Measurements from ENCODE around the gene LCLAT1.
"Not testable (repeated sequence)": the region's sequence is repeated elsewhere in the genome, so short reads cannot be mapped to it uniquely, and the experiment has no call there.

Gene LCLAT1

DNA sequence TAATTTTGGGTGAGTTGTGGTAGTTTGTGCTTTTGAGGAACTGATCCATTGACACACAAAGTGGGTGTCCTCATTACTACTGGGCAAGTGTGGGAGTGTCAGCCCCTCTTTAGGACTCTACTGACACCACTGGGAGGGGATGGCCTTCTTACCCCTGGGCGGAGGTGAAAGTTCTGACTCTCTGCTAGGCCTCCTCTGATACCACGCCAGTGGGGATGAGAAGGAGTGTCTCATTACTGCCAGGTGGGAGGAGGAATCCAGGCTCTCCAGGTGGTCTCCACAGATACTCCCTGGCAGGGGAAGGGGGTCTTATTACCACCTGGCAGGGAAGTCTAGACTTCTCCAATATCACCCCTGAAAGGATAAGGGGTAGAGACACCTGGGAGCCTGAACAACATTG lies 9.1 kb downstream of the LCLAT1 start:
- no peak for DNase-seq

DNA sequence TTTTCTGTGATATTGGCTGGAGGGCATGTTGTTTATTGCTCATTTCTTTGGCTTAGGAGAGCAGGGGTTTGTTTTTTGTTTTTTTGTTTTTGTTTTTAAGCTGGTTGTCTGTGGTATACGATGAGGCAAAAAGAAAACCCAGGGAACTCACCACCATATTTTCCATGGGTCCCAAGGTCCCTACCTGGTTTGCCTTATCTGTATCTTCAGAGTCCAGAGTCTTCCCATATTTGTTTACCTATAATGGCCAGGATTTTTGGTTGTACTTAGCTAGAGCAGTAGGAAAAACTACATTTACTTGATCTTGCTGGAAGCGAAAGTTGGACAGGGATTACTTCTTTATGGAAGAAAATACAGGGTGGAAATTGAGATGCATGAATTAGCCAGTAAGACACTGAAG lies 9.5 kb downstream of the LCLAT1 start:
- DNase-seq: no peak

DNA sequence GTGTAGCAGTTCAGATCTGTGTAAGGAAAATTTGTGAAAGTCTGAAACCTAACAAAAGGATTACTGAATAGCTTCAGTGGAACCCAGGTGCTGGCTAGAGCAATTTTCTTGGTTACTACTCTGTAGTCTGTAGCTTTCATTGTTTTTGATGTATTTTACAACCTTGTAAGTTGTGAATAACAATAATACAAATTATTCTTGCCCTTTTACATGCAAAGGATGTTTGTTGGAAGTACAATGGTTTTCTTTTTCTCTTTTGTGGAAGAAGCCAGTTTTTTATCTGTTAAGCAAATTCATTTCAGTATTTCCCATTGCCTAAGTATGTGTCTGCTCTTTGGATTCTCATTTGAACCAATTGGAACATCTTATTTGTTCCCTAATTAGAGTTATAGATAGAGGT lies 10.2 kb downstream of the LCLAT1 start:
- DNase-seq: no peak

DNA sequence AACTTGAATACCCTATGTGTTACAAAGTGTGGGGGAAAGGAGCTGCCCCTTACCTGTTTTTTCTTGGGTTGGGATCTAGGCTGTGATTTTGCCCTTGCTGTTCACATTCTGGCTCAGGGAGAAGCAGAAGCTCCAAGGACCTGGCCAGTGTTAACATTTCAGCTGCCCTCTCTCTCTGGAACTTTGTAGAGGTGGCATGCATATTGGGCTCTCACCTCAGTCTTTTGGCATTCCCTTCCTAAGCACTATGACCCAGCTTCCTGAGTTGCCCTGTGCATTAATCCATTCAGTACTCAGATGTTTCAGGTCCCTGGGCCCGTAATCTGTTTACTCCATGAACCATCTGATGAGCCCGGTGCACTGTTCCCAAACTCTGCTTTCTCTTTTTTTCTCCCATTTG lies 12.1 kb downstream of the LCLAT1 start:
- no peak for DNase-seq

- DNase-seq: no peak
Measured at GRCh38 chr2:30462131-30462857, 15.2 kb downstream of the LCLAT1 start.

- no peak for DNase-seq
Measured at GRCh38 chr2:30463535-30463934, 16.5 kb downstream of the LCLAT1 start.

- DNase-seq: no peak
Measured at GRCh38 chr2:30464544-30465170, 17.6 kb downstream of the LCLAT1 start.

- no peak for DNase-seq
Measured at GRCh38 chr2:30465171-30465545, 18.1 kb downstream of the LCLAT1 start.

- no peak for DNase-seq
Measured at GRCh38 chr2:30466216-30466615, 19.2 kb downstream of the LCLAT1 start.

- not testable (repeated sequence) for DNase-seq
Measured at GRCh38 chr2:30467062-30467826, 20.2 kb downstream of the LCLAT1 start.

- no peak for DNase-seq
Measured at GRCh38 chr2:30470426-30470825, 23.4 kb downstream of the LCLAT1 start.

- DNase-seq: no peak
Measured at GRCh38 chr2:30472326-30472725, 25.3 kb downstream of the LCLAT1 start.

GRCh38 chr2:30475542-30475941 lies 28.5 kb downstream of the LCLAT1 start:
- no peak for DNase-seq

DNA sequence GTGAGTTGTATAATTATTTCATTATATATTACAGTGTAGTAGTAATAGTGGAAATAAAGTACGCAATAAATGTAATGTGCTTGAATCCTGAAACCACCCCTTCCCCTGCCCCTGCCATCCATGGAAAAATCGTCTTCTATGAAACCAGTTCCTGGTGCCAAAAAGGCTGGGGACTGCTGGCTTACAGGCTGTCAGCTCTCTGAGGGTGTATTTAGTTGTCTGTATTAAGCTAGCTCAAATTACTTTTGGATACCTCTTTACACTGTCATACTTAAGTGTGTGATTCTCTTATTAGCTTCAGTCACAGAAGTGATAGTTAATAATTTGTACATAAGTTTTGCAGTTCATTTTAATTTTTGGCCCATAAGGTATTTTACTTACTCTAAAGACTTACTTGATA lies 29.6 kb downstream of the LCLAT1 start:
- DNase-seq: no peak

DNA sequence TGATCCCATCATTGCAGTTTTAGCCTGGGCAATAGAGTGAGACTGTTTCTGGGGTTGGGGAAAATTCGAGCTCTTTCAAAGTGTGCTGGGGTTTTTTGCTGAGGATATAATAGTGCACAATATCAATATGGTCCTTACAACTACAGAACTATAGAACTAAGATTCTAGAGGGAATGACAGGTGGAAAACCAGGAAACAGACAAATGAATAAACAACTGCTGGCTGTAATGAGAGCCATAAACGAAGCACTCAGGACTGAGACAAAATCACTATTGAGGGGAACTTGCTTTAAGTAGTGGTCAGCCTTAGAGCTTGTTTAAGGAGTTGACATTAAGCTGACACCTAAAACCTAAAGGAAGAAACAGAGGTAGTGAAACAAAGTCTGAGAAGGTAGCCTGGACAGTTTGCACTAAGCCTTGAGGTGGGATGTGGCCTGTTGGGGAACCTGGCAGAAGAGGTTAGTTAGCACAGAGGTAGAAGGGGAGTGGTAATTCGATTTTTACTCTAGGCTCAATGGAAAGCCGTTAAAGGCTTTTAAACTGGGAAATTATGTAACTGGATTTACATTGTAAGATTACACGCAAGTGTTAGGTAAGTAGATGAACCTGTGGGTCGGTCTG lies 33.8 kb downstream of the LCLAT1 start:
- no peak for DNase-seq

DNA sequence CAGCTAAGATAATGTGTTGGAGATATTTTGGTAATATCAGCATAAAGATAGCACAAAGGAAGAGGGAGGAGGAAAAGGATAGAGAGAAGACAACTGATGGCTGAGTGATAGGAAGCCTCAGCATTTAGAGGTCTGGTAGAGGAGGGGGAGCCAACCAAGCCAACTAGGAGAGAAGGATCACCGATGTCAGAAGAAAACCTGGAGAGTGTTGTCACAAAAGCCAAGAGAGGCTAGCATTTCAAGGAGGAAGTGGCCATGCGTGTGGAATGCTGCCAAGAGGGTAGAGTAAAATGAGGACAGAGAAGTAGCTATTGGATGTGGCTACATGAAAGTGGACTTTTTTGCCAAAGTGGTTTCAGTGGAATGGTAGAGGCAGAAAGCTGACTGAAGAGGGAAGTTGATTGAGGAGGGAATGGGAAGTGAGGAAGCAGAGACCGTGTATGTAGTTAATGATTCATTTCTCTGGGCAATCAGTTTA lies 34.3 kb downstream of the LCLAT1 start:
- DNase-seq: no peak

DNA sequence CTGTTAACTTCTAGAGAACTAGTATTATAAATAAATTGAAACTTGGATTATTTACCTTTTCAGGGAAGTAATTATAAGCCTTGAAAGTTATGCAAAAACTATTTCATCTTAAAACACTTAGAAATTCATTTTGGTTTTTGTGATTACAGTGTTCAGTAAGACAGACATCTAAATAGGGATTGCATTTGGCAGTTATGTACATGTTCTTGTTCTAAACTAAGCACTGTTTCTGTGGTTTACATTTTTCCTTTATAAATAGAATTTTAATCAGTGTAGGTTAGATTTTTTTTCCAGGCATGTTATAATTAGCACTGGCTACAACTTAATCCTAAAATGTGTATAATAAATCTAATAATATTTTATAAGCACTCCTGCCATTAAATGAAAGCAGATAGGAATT lies 35.0 kb downstream of the LCLAT1 start:
- no peak for DNase-seq

GRCh38 chr2:30484145-30484544 lies 37.1 kb downstream of the LCLAT1 start:
- DNase-seq: no peak

- DNase-seq: no peak
Measured at GRCh38 chr2:30484995-30485394, 37.9 kb downstream of the LCLAT1 start.

GRCh38 chr2:30486655-30487054 lies 39.6 kb downstream of the LCLAT1 start:
- no peak for DNase-seq

DNA sequence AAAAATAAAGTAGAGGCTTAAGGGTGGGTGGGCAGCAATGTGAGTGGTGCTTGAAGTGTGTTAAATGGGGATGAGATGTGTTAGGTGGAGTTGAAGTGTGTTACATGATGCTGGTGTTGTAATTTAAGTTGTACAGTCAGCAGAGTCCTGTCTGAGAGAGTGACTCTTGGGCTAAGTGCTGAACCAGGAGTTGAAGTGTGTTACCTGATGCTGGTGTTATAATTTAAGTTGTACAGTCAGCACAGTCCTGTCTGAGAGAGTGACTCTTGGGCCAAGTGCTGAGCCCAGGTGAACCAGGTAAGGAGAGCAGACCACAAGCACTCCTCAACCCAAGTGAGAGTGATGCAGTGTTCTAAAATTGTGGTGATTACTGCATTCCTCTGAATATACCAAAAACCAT lies 40.6 kb downstream of the LCLAT1 start:
- DNase-seq: no peak

DNA sequence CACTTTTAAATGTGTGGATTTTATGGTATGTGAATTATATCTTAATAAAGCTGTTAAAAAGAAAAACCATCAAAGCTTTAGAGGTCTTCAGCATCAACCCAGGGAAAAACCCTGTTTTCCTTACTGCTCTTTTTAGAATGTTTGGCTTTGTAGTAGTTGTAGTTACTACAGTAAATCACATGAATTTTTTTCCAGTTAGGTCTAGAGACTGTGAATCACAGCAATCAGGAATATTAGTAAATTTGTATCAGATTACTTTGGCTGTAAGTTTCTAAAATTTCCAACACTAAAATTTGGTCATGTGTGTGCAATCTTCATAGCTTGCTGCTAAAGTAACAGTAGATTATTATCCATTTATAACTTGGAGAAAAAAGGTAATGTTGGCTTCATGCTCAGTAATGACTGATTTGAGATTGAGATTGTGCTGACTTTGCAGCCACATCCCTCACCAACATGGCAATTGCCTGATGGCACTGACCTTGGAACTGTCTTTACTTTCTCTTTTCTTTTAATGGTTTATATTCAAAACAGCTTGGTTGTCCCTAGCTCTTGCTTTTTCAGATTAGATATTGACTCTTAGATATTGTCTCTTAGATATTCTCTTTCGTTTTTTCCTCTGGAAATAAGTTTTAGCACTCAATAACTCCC lies 41.1 kb downstream of the LCLAT1 start:
- DNase-seq: no peak

DNA sequence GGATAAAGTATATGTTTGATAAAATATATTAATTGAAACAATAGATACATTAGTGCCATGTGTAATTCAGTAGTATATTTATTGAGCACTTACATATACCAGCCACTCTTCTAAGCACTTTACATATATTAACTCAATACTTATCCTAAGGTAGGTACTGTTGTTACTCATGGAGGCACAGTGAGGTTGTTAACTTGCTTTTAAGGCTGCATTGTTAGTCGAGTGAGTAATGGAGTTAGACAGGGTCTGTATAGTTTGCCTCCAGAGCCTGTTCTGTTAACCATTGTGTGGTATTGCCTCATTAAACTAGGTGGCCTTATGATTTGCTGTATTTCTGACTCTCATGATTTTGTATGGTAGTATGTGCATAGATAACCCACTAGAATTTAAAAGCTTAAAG lies 44.2 kb downstream of the LCLAT1 start:
- DNase-seq: no peak
